GM23338 (cell line): Measurements from ENCODE around the gene BRDT. TPM values are rescaled to one million over a fixed set of nuclear protein-coding genes. Genes with fewer than 3 reads are reported as not detected.

Source experiments
- ATAC-seq: fragments of 200-7000 bp; cut with Tn5 transposase; 3 replicates; pipeline ENCODE4 v1.9.1; 2020
- DNase-seq: peaks from one replicate; pipeline ENCODE4 v3.0.0-alpha.2; 2015; ENCODE audit warnings: low spot score
- H2AFZ ChIP-seq: fragments of 200-600 bp; sonication (generic); 2 replicates; pipeline ENCODE4 v1.8.0; 2016; ENCODE audit warnings: antibody characterized with exemption, mild to moderate bottlenecking, moderate library complexity
- H3F3A ChIP-seq: fragments of 200-600 bp; sonication (generic); replicated peaks from 2 replicates; pipeline ENCODE4 v1.8.0; 2017; ENCODE audit warnings: antibody characterized with exemption, mixed run types, low read depth
- H3K27ac ChIP-seq: fragments of 200-600 bp; sonication (generic); 2 replicates; pipeline ENCODE4 v1.6.1; 2016; ENCODE audit warnings: low read depth
- H3K27me3 ChIP-seq: fragments of 200-600 bp; sonication (generic); 2 replicates; pipeline ENCODE4 v1.8.0; 2016; ENCODE audit warnings: mild to moderate bottlenecking, mixed run types, moderate library complexity; ENCODE audit not compliant: insufficient read depth
- H3K36me3 ChIP-seq: fragments of 200-600 bp; sonication (generic); 2 replicates; pipeline ENCODE4 v1.8.0; 2016; ENCODE audit warnings: mild to moderate bottlenecking; ENCODE audit not compliant: insufficient read depth
- H3K4me1 ChIP-seq: fragments of 200-600 bp; sonication (generic); 2 replicates; pipeline ENCODE4 v1.8.0; 2016; ENCODE audit warnings: mild to moderate bottlenecking, moderate library complexity; ENCODE audit not compliant: insufficient read depth
- H3K4me2 ChIP-seq: fragments of 200-600 bp; sonication (generic); 2 replicates; pipeline ENCODE4 v1.7.1; 2017; ENCODE audit warnings: mixed run types
- H3K4me3 ChIP-seq: fragments of 200-600 bp; sonication (generic); 2 replicates; pipeline ENCODE4 v1.6.1; 2016; ENCODE audit warnings: mixed run types
- H3K79me2 ChIP-seq: fragments of 200-600 bp; sonication (generic); replicated peaks from 2 replicates; pipeline ENCODE4 v1.8.0; 2017; ENCODE audit warnings: mild to moderate bottlenecking; ENCODE audit not compliant: insufficient read depth
- H3K9me2 ChIP-seq: fragments of 200-600 bp; sonication (generic); 2 replicates; pipeline ENCODE4 v1.8.0; 2017; ENCODE audit not compliant: insufficient read depth
- H4K20me1 ChIP-seq: fragments of 200-600 bp; sonication (generic); replicated peaks from 2 replicates; pipeline ENCODE4 v1.8.0; 2017; ENCODE audit warnings: mild to moderate bottlenecking; ENCODE audit not compliant: insufficient read depth
- H3K27ac Mint-ChIP-seq: 2 replicates; pipeline ENCODE4 v1.8.0; 2020; ENCODE audit warnings: inconsistent platforms, mild to moderate bottlenecking, moderate library complexity, mixed read lengths
- H3K27me3 Mint-ChIP-seq: 3 replicates; pipeline ENCODE4 v1.8.0; 2022; ENCODE audit warnings: low read depth, mild to moderate bottlenecking, moderate library complexity, mixed read lengths, inconsistent platforms; ENCODE audit not compliant: insufficient read depth, poor library complexity
- H3K36me3 Mint-ChIP-seq: 3 replicates; pipeline ENCODE4 v1.8.0; 2021; ENCODE audit warnings: low read depth, mild to moderate bottlenecking, inconsistent platforms, moderate library complexity, mixed read lengths
- H3K4me1 Mint-ChIP-seq: 3 replicates; pipeline ENCODE4 v1.8.0; 2020; ENCODE audit warnings: mild to moderate bottlenecking, inconsistent platforms, mixed read lengths
- H3K4me3 Mint-ChIP-seq: 3 replicates; pipeline ENCODE4 v1.8.0; 2021; ENCODE audit warnings: moderate library complexity, mild to moderate bottlenecking, inconsistent platforms, mixed read lengths
- H3K9me3 Mint-ChIP-seq: 3 replicates; pipeline ENCODE4 v1.8.0; 2020; ENCODE audit warnings: moderate library complexity, mild to moderate bottlenecking, inconsistent platforms, mixed read lengths
- CREB1 ChIP-seq: fragments of 250-450 bp; sonication (Bioruptor Pico); IDR thresholded peaks from 2 replicates; pipeline ENCODE4 v1.5.0; 2020; ENCODE audit warnings: low read depth, mild to moderate bottlenecking, moderate library complexity
- CTCF ChIP-seq, 2 experiments: fragments of 200-600 bp in 1 of 2; sonication (generic) in 1 of 2; conservative IDR thresholded peaks; 2 replicates each; pipeline versions ENCODE4 v1.5.1 to v1.6.1; 2016 to 2017; ENCODE audit warnings: antibody characterized with exemption in 2 of 2, low read depth in 2 of 2, mild to moderate bottlenecking in 2 of 2, moderate library complexity in 1 of 2
- ETS1 ChIP-seq: IDR thresholded peaks from 2 replicates; pipeline ENCODE4 v1.6.1; 2016; ENCODE audit warnings: antibody characterized with exemption
- EZH2 ChIP-seq: fragments of 200-600 bp; sonication (generic); IDR thresholded peaks from one replicate; pipeline ENCODE4 v1.8.0; 2017; ENCODE audit warnings: antibody characterized with exemption, mild to moderate bottlenecking, low read depth; ENCODE audit not compliant: unreplicated experiment
- EZH2phosphoT487 ChIP-seq: fragments of 200-600 bp; sonication (generic); IDR thresholded peaks from one replicate; pipeline ENCODE4 v1.8.1; 2018; ENCODE audit warnings: antibody characterized with exemption; ENCODE audit not compliant: unreplicated experiment
- JUNB ChIP-seq: IDR thresholded peaks from one replicate; pipeline ENCODE4 v1.6.1; 2016; ENCODE audit warnings: antibody characterized with exemption; ENCODE audit not compliant: unreplicated experiment
- NANOG ChIP-seq: IDR thresholded peaks from 2 replicates; pipeline ENCODE4 v1.6.1; 2016; ENCODE audit warnings: antibody characterized with exemption, borderline replicate concordance
- POLR2AphosphoS5 ChIP-seq: IDR thresholded peaks from 2 replicates; pipeline ENCODE4 v1.6.1; 2016; ENCODE audit warnings: antibody characterized with exemption, low read depth
- STAT1 ChIP-seq: IDR thresholded peaks from one replicate; pipeline ENCODE4 v1.6.1; 2016; ENCODE audit warnings: antibody characterized with exemption; ENCODE audit not compliant: unreplicated experiment
- ZNF114 ChIP-seq: fragments of 250-450 bp; sonication (Bioruptor Pico); IDR thresholded peaks from 2 replicates; pipeline ENCODE4 v1.5.0; 2020; ENCODE audit warnings: mild to moderate bottlenecking, moderate library complexity
- ZNF331 ChIP-seq: fragments of 250-450 bp; sonication (Bioruptor Pico); IDR thresholded peaks from 2 replicates; pipeline ENCODE4 v1.5.0; 2020; ENCODE audit warnings: low read depth, mild to moderate bottlenecking, moderate library complexity
- polyA plus RNA-seq: library from polyadenylated mRNA; unstranded; fragments of >200 nt; fragmentation: Nextera tagmentation; extraction: Ambion mirVana; gene quantifications from 2 replicates; pipeline ENCODE4 v1.2.1, GENCODE V29; 2016
- total RNA-seq: library from RNA; depleted of rRNA; stranded (reverse); fragments of >200 nt; shearing (Covaris generic); gene quantifications from 2 replicates; pipeline ENCODE4 v1.2.3, GENCODE V29; 2014
- TF ChIP-seq, protein P1 (sequence below): IDR thresholded peaks from one replicate; pipeline ENCODE4 v1.6.1; 2018; ENCODE audit warnings: antibody characterized with exemption; ENCODE audit not compliant: unreplicated experiment
- TF ChIP-seq, protein P2 (sequence below): fragments of 250-450 bp; sonication (Bioruptor Pico); IDR thresholded peaks from 2 replicates; pipeline ENCODE4 v1.5.0; 2020; ENCODE audit warnings: mild to moderate bottlenecking, moderate library complexity

Gene BRDT
- total and polyA plus RNA-seq, 2 experiments from 2014 or later = 0.58 to 0.80 TPM

- H3K36me3 ChIP-seq = no peaks in the 10 kb centered on the region
- DNase-seq (no peak), ATAC-seq (no peak)
- Mint-ChIP-seq H3K27me3 (no peaks in the 10 kb centered on the region), H3K36me3 (no peaks in the 10 kb centered on the region), H3K4me1 (no peaks in the 10 kb centered on the region), H3K9me3 (no peaks in the 10 kb centered on the region), H3K4me3 (no peak overlapping the region), H3K27ac (no peak overlapping the region; the same call in 1 of the 2 replicates)
- no peaks in the 10 kb centered on the region for H3K9me2 ChIP-seq
- H3K4me3 ChIP-seq = no peak overlapping the region
- no peak overlapping the region for H3K4me2 ChIP-seq
- no peaks in the 10 kb centered on the region for H3F3A ChIP-seq
- H3K4me1 ChIP-seq = no peaks in the 10 kb centered on the region
- H4K20me1 ChIP-seq = no peaks in the 10 kb centered on the region
- no peaks in the 10 kb centered on the region for H3K79me2 ChIP-seq
- no peak for TF ChIP-seq CREB1
- TF ChIP-seq ETS1 = no peak
- no peak for TF ChIP-seq CTCF (conservative IDR thresholded peaks at IDR 0.05; ENCODE audit: low read depth in 2 of 2)
- TF ChIP-seq, protein P1, sequence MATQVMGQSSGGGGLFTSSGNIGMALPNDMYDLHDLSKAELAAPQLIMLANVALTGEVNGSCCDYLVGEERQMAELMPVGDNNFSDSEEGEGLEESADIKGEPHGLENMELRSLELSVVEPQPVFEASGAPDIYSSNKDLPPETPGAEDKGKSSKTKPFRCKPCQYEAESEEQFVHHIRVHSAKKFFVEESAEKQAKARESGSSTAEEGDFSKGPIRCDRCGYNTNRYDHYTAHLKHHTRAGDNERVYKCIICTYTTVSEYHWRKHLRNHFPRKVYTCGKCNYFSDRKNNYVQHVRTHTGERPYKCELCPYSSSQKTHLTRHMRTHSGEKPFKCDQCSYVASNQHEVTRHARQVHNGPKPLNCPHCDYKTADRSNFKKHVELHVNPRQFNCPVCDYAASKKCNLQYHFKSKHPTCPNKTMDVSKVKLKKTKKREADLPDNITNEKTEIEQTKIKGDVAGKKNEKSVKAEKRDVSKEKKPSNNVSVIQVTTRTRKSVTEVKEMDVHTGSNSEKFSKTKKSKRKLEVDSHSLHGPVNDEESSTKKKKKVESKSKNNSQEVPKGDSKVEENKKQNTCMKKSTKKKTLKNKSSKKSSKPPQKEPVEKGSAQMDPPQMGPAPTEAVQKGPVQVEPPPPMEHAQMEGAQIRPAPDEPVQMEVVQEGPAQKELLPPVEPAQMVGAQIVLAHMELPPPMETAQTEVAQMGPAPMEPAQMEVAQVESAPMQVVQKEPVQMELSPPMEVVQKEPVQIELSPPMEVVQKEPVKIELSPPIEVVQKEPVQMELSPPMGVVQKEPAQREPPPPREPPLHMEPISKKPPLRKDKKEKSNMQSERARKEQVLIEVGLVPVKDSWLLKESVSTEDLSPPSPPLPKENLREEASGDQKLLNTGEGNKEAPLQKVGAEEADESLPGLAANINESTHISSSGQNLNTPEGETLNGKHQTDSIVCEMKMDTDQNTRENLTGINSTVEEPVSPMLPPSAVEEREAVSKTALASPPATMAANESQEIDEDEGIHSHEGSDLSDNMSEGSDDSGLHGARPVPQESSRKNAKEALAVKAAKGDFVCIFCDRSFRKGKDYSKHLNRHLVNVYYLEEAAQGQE = no peak
- TF ChIP-seq, protein P2, sequence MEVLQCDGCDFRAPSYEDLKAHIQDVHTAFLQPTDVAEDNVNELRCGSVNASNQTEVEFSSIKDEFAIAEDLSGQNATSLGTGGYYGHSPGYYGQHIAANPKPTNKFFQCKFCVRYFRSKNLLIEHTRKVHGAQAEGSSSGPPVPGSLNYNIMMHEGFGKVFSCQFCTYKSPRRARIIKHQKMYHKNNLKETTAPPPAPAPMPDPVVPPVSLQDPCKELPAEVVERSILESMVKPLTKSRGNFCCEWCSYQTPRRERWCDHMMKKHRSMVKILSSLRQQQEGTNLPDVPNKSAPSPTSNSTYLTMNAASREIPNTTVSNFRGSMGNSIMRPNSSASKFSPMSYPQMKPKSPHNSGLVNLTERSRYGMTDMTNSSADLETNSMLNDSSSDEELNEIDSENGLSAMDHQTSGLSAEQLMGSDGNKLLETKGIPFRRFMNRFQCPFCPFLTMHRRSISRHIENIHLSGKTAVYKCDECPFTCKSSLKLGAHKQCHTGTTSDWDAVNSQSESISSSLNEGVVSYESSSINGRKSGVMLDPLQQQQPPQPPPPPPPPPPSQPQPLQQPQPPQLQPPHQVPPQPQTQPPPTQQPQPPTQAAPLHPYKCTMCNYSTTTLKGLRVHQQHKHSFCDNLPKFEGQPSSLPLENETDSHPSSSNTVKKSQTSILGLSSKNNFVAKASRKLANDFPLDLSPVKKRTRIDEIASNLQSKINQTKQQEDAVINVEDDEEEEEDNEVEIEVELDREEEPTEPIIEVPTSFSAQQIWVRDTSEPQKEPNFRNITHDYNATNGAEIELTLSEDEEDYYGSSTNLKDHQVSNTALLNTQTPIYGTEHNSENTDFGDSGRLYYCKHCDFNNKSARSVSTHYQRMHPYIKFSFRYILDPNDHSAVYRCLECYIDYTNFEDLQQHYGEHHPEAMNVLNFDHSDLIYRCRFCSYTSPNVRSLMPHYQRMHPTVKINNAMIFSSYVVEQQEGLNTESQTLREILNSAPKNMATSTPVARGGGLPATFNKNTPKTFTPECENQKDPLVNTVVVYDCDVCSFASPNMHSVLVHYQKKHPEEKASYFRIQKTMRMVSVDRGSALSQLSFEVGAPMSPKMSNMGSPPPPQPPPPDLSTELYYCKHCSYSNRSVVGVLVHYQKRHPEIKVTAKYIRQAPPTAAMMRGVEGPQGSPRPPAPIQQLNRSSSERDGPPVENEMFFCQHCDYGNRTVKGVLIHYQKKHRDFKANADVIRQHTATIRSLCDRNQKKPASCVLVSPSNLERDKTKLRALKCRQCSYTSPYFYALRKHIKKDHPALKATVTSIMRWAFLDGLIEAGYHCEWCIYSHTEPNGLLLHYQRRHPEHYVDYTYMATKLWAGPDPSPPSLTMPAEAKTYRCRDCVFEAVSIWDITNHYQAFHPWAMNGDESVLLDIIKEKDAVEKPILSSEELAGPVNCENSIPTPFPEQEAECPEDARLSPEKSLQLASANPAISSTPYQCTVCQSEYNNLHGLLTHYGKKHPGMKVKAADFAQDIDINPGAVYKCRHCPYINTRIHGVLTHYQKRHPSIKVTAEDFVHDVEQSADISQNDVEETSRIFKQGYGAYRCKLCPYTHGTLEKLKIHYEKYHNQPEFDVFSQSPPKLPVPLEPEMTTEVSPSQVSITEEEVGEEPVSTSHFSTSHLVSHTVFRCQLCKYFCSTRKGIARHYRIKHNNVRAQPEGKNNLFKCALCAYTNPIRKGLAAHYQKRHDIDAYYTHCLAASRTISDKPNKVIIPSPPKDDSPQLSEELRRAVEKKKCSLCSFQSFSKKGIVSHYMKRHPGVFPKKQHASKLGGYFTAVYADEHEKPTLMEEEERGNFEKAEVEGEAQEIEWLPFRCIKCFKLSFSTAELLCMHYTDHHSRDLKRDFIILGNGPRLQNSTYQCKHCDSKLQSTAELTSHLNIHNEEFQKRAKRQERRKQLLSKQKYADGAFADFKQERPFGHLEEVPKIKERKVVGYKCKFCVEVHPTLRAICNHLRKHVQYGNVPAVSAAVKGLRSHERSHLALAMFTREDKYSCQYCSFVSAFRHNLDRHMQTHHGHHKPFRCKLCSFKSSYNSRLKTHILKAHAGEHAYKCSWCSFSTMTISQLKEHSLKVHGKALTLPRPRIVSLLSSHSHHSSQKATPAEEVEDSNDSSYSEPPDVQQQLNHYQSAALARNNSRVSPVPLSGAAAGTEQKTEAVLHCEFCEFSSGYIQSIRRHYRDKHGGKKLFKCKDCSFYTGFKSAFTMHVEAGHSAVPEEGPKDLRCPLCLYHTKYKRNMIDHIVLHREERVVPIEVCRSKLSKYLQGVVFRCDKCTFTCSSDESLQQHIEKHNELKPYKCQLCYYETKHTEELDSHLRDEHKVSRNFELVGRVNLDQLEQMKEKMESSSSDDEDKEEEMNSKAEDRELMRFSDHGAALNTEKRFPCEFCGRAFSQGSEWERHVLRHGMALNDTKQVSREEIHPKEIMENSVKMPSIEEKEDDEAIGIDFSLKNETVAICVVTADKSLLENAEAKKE (CRISPR knock-in tag) = no peak
- TF ChIP-seq ZNF114 = no peak
- TF ChIP-seq STAT1 = no peak
- no peak for TF ChIP-seq POLR2AphosphoS5
- TF ChIP-seq EZH2phosphoT487 = no peak
- no peak for TF ChIP-seq NANOG
- TF ChIP-seq JUNB = no peak
- TF ChIP-seq EZH2 = no peak
- TF ChIP-seq ZNF331 (CRISPR knock-in tag) = no peak
- no peak overlapping the region for H2AFZ ChIP-seq
- no peak overlapping the region for H3K27ac ChIP-seq
- H3K27me3 ChIP-seq = no peaks in the 10 kb centered on the region
Measured at GRCh38 chr1:92004129-92004528, 54.9 kb downstream of the BRDT start.
